Tibial nerve (tissue), 4 donors: ENCODE results near the gene TTYH1.
"Not testable (repeated sequence)": the region's sequence is repeated elsewhere in the genome, so short reads cannot be mapped to it uniquely, and the experiment has no call there.

ENCODE experiments used
- EP300 ChIP-seq, 2 donors: sonication (generic); formaldehyde crosslinking; IDR thresholded peaks; one replicate each; pipeline ENCODE4 v1.6.1; 2017; ENCODE audit warnings: antibody characterized with exemption in 2 of 2, mild to moderate bottlenecking in 1 of 2
- POLR2A ChIP-seq, 2 donors: fragments of 450-650 bp; IDR thresholded peaks; one replicate each; pipeline ENCODE4 v1.6.1; 2017; ENCODE audit warnings: antibody characterized with exemption in 2 of 2, mild to moderate bottlenecking in 2 of 2, moderate library complexity in 2 of 2
- TF ChIP-seq, protein P1 (sequence below), 5 experiments: fragments of 200-600 bp in 3 of 5; fragments of 450-650 bp in 2 of 5; sonication (generic) in 3 of 5; IDR thresholded peaks; one replicate each; pipeline ENCODE4 v1.5.1; 2016 to 2019; ENCODE audit warnings: antibody characterized with exemption in 5 of 5, mild to moderate bottlenecking in 3 of 5, moderate library complexity in 2 of 5

DNA sequence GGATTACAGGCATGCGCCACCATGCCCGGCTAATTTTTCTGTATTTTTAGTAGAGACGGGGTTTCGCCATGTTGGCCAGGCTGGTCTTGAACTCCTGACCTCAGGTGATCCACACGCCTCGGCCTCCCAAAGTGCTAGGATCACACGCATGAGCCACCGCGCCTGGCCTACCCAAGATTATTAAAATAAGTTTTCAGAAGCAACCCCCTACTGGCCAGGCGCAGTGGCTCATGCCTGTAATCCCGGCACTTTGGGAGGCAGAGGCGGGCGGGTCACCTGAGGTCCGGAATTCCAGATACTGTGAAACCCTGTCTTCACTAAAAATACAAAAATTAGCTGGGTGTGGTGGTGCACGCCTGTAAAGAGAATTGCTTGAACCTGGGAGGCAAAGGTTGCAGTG lies 31.1 kb downstream of the TTYH1 start:
- TF ChIP-seq, protein P1, sequence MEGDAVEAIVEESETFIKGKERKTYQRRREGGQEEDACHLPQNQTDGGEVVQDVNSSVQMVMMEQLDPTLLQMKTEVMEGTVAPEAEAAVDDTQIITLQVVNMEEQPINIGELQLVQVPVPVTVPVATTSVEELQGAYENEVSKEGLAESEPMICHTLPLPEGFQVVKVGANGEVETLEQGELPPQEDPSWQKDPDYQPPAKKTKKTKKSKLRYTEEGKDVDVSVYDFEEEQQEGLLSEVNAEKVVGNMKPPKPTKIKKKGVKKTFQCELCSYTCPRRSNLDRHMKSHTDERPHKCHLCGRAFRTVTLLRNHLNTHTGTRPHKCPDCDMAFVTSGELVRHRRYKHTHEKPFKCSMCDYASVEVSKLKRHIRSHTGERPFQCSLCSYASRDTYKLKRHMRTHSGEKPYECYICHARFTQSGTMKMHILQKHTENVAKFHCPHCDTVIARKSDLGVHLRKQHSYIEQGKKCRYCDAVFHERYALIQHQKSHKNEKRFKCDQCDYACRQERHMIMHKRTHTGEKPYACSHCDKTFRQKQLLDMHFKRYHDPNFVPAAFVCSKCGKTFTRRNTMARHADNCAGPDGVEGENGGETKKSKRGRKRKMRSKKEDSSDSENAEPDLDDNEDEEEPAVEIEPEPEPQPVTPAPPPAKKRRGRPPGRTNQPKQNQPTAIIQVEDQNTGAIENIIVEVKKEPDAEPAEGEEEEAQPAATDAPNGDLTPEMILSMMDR (IDR thresholded peaks at IDR 0.05), result not testable (repeated sequence)
- TF ChIP-seq EP300, POLR2A (IDR thresholded peaks at IDR 0.05): not testable (repeated sequence)
